HCT116 (cell line): ENCODE results near the gene PLA2G2C. TPM values are rescaled to one million over a fixed set of nuclear protein-coding genes. Genes with fewer than 3 reads are reported as not detected.
A peak's percentile ranks its signal among the peaks of the same experiment; 100 is the strongest.

Experiments used
- ATAC-seq: fragments of 200-7000 bp; cut with Tn5 transposase; 2 replicates; pipeline ENCODE4 v1.9.1; 2020; ENCODE audit warnings: mild to moderate bottlenecking, moderate library complexity
- BruUV-seq: library from RNA; stranded (reverse); fragments of 400-500 nt; replicated peaks from 2 replicates; lab custom pipeline; 2021; lab: Mats Ljungman, UMichigan
- CTCF ChIA-PET: fragments of 300-600 bp; sonication (Branson Sonifier 250); formaldehyde crosslinking; loops from one replicate; lab custom pipeline; 2021; ENCODE audit warnings: antibody characterized with exemption; lab: Charles Lee
- POLR2A ChIA-PET: fragments of 300-600, 350-600 bp; sonication (Branson Sonifier 250); formaldehyde crosslinking; loops from one replicate; lab custom pipeline; 2021; ENCODE audit warnings: antibody characterized with exemption; lab: Charles Lee
- RAD21 ChIA-PET, 2 experiments: fragments of 300-600 bp; sonication (Branson Sonifier 250); formaldehyde crosslinking; loops; one replicate each; lab custom pipeline; 2023; ENCODE audit warnings: low total read pairs in 2 of 2; ENCODE audit not compliant: uncharacterized antibody in 2 of 2, unreplicated experiment in 2 of 2, low non-redundant PET in 1 of 2; lab: Charles Lee
- DNase-seq: peaks from one replicate; pipeline ENCODE4 v3.0.0-alpha.2; 2010; ENCODE audit warnings: low read depth, low spot score
- H2AFZ ChIP-seq: fragments of 200-600 bp; shearing (Covaris generic), sonication (generic); 2 replicates; pipeline ENCODE4 v1.6.1; 2017; ENCODE audit warnings: low read depth, mixed run types, mixed read lengths, antibody characterized with exemption, low read length; ENCODE audit not compliant: poor library complexity, severe bottlenecking
- H3K27ac ChIP-seq: 2 replicates; pipeline ENCODE4 v1.5.1; 2012; ENCODE audit warnings: low read depth, low read length
- H3K27me3 ChIP-seq: fragments of 200-600 bp; sonication (generic); 2 replicates; pipeline ENCODE4 v1.6.1; 2016; ENCODE audit warnings: mixed run types, low read length, mixed read lengths; ENCODE audit not compliant: insufficient read depth
- H3K36me3 ChIP-seq, 2 experiments: fragments of 200-500 bp in 1 of 2; fragments of 200-600 bp in 1 of 2; sonication (Bioruptor generic) in 1 of 2; sonication (generic) in 1 of 2; 2 replicates each; pipeline versions ENCODE4 v1.5.1 to v1.6.1; 2014 to 2016; ENCODE audit warnings: low read length in 2 of 2, inconsistent platforms in 1 of 2, mixed read lengths in 1 of 2, mixed run types in 1 of 2; ENCODE audit not compliant: insufficient read depth in 2 of 2, control insufficient read depth in 1 of 2
- H3K4me1 ChIP-seq, 2 experiments: fragments of 200-600 bp in 1 of 2; sonication (generic) in 1 of 2; 2 replicates each; pipeline versions ENCODE4 v1.5.1 to v1.6.1; 2012 to 2017; ENCODE audit warnings: low read length in 2 of 2, inconsistent platforms in 1 of 2, mild to moderate bottlenecking in 1 of 2, mixed read lengths in 1 of 2, mixed run types in 1 of 2, moderate library complexity in 1 of 2; ENCODE audit not compliant: insufficient read depth in 2 of 2, control insufficient read depth in 1 of 2
- H3K4me2 ChIP-seq: fragments of 200-600 bp; sonication (generic); 2 replicates; pipeline ENCODE4 v1.6.1; 2017; ENCODE audit warnings: mixed run types, low read length, mixed read lengths
- H3K4me3 ChIP-seq, 2 experiments: fragments of 200-600 bp in 1 of 2; sonication (generic) in 1 of 2; replicated peaks in 1 of 2; 2 replicates each; pipeline ENCODE4 v1.5.1; 2011 to 2016; ENCODE audit warnings: low read length in 2 of 2, control low read depth in 1 of 2, low read depth in 1 of 2, mild to moderate bottlenecking in 1 of 2, mixed read lengths in 1 of 2, mixed run types in 1 of 2
- H3K79me2 ChIP-seq: fragments of 200-600 bp; sonication (generic); 2 replicates; pipeline ENCODE4 v1.6.1; 2017; ENCODE audit warnings: mild to moderate bottlenecking, mixed run types, low read length, moderate library complexity, mixed read lengths; ENCODE audit not compliant: insufficient read depth
- H3K9ac ChIP-seq: fragments of 200-600 bp; sonication (generic); 2 replicates; pipeline ENCODE4 v1.6.1; 2016; ENCODE audit warnings: low read length, mixed read lengths
- H3K9me2 ChIP-seq: fragments of 200-600 bp; sonication (generic), shearing (Covaris generic); 2 replicates; pipeline ENCODE4 v1.6.1; 2017; ENCODE audit warnings: mixed run types, mild to moderate bottlenecking, moderate library complexity; ENCODE audit not compliant: insufficient read depth
- H3K9me3 ChIP-seq, 2 experiments: fragments of 200-500 bp in 1 of 2; fragments of 200-600 bp in 1 of 2; sonication (Bioruptor generic) in 1 of 2; sonication (generic) in 1 of 2; 2 replicates each; pipeline ENCODE4 v1.6.1; 2014 to 2017; ENCODE audit warnings: low read length in 2 of 2, mixed read lengths in 2 of 2, inconsistent platforms in 1 of 2, low read depth in 1 of 2, mild to moderate bottlenecking in 1 of 2, mixed run types in 1 of 2, moderate library complexity in 1 of 2; ENCODE audit not compliant: control insufficient read depth in 1 of 2, insufficient read depth in 1 of 2
- H4K20me1 ChIP-seq: fragments of 200-600 bp; sonication (generic), shearing (Covaris generic); 2 replicates; pipeline ENCODE4 v1.6.1; 2017; ENCODE audit warnings: mixed run types, mild to moderate bottlenecking, moderate library complexity; ENCODE audit not compliant: insufficient read depth
- CBX3 ChIP-seq: IDR thresholded peaks from 2 replicates; pipeline ENCODE4 v1.6.1; 2012; ENCODE audit warnings: low read depth
- CEBPB ChIP-seq: IDR thresholded peaks from 2 replicates; pipeline ENCODE4 v1.6.1; 2012; ENCODE audit warnings: low read depth
- CTCF ChIP-seq, 3 experiments: fragments of 200-600 bp in 1 of 3; sonication (generic) in 1 of 3; IDR thresholded peaks in 2 of 3; conservative IDR thresholded peaks in 1 of 3; 2 replicates each; pipeline ENCODE4 v1.5.1; 2012 to 2017; ENCODE audit warnings: low read depth in 2 of 3, low read length in 2 of 3, antibody characterized with exemption in 1 of 3, borderline replicate concordance in 1 of 3, control low read depth in 1 of 3, mild to moderate bottlenecking in 1 of 3, mixed read lengths in 1 of 3, mixed run types in 1 of 3, moderate library complexity in 1 of 3; ENCODE audit not compliant: insufficient read depth in 1 of 3
- EZH2 ChIP-seq: fragments of 200-600 bp; sonication (generic); IDR thresholded peaks from 2 replicates; pipeline ENCODE4 v1.6.1; 2017; ENCODE audit warnings: antibody characterized with exemption, mixed run types
- JUND ChIP-seq: IDR thresholded peaks from 2 replicates; pipeline ENCODE4 v1.6.1; 2012
- MAX ChIP-seq: IDR thresholded peaks from 2 replicates; pipeline ENCODE4 v1.6.1; 2012
- POLR2AphosphoS5 ChIP-seq: IDR thresholded peaks from 2 replicates; pipeline ENCODE4 v1.6.1; 2011; ENCODE audit warnings: mild to moderate bottlenecking, low read depth, low read length, moderate library complexity
- RAD21 ChIP-seq: IDR thresholded peaks from 2 replicates; pipeline ENCODE4 v1.6.1; 2012; ENCODE audit warnings: low read depth, mild to moderate bottlenecking
- intact Hi-C: fragments of 100-400 bp; cut with micrococcal nuclease; formaldehyde crosslinking; loops from 2 replicates; pipeline ENCODE4 v1.10.0; 2022
- total RNA-seq: library from RNA; stranded (reverse); gene quantifications from one replicate; pipeline ENCODE4 v1.2.1, GENCODE V29; 2021; ENCODE audit not compliant: unreplicated experiment

The PLA2G2C gene
- total RNA-seq, 1 experiment from 2014 or later: not detected

GRCh38 chr1:20165522-20165951 is 20.8 kb downstream of the PLA2G2C start:
- ChIA-PET RAD21 (no interaction called here), POLR2A (no interaction called here)
- no peaks in the 10 kb centered on the region for H4K20me1 ChIP-seq
- DNase-seq (peak; percentile 16), ATAC-seq (peak; percentile 83)
- no peak overlapping the region for H3K4me3 ChIP-seq
- no peak overlapping the region for H3K4me2 ChIP-seq
- no peak overlapping the region for H3K27ac ChIP-seq
- H3K9me3 ChIP-seq: peaks cover 0 to 7% of the 10 kb centered on the region in 2 experiments; a peak in 2 of 4 replicates
- H3K4me1 ChIP-seq: no peaks in the 10 kb centered on the region
- H3K79me2 ChIP-seq: no peaks in the 10 kb centered on the region
- H3K9me2 ChIP-seq: no peaks in the 10 kb centered on the region
- H3K36me3 ChIP-seq: no peaks in the 10 kb centered on the region
- H3K9ac ChIP-seq: no peak overlapping the region
- intact Hi-C loops: loop anchor here (1.0 to 5.0 kb wide), 2 partner anchors 30 to 327 kb away; no protein-coding TSS in a partner anchor
- TF ChIP-seq JUND: no peak
- no peak for TF ChIP-seq EZH2
- TF ChIP-seq CEBPB: no peak
- TF ChIP-seq POLR2AphosphoS5: no peak
- 0 out of 2 replicates have a peak, but pooled peaks have one; percentile 42 for TF ChIP-seq CBX3
- TF ChIP-seq CTCF (IDR thresholded peaks at IDR 0.05 in 2 of 3, conservative IDR thresholded peaks at IDR 0.05 in 1 of 3; ENCODE audit: borderline replicate concordance in 1 of 3, insufficient read depth in 1 of 3, low read depth in 2 of 3, low read length in 2 of 3): peak; percentile 47 to 62 (median 55); a peak in 5 of 6 replicates
- TF ChIP-seq RAD21: peak; percentile 68
- TF ChIP-seq MAX: peak; percentile 26; the same call in 1 of the 2 replicates
- TF ChIP-seq, all 23 proteins: peak for 4
- Histone ChIP-seq H2AFZ (no peak overlapping the region), H3K27me3 (no peaks in the 10 kb centered on the region)
- BruUV-seq: no TSS peak
- CTCF ChIA-PET: interaction anchor here (0.9 to 1.1 kb wide), 2 partner anchors 12 to 28 kb away, joined by 3 read pairs; no protein-coding TSS in a partner anchor
